HepG2 (cell line): ENCODE results near the gene SP6. TPM values are rescaled to one million over a fixed set of nuclear protein-coding genes. Genes with fewer than 3 reads are reported as not detected.

Source experiments
- ATAC-seq: fragments of 200-7000 bp; cut with Tn5 transposase; 3 replicates; pipeline ENCODE4 v1.9.1; 2020; ENCODE audit warnings: mild to moderate bottlenecking, moderate library complexity
- BruUV-seq: library from RNA; stranded (reverse); fragments of 400-500 nt; replicated peaks from 2 replicates; lab custom pipeline; 2021; lab: Mats Ljungman, UMichigan
- CTCF ChIA-PET: fragments of 300-600 bp; formaldehyde crosslinking; extraction: SDS; loops from one replicate; lab custom pipeline; 2021; ENCODE audit warnings: low total read pairs, inconsistent platforms, low intra/inter-chr PET ratio; lab: Yijun Ruan, JAX
- POLR2A ChIA-PET: fragments of 350-600 bp; sonication (Branson Sonifier 250); formaldehyde crosslinking; loops from one replicate; lab custom pipeline; 2020; ENCODE audit warnings: antibody characterized with exemption, inconsistent platforms; lab: Yijun Ruan, JAX
- DNase-seq: peaks from one replicate; pipeline ENCODE4 v3.0.0-alpha.2; 2015; ENCODE audit warnings: low spot score
- FAIRE-seq: peaks from 3 replicates; lab custom pipeline; 2011; peaks lifted over from hg19 to GRCh38; lab: Jason Lieb, UNC
- H2AFZ ChIP-seq: one replicate; pipeline ENCODE4 v1.6.1; 2011; ENCODE audit warnings: low read length, inconsistent platforms
- H3K27ac ChIP-seq: fragments of 300-600 bp; 3 replicates; pipeline ENCODE4 v1.8.0; 2011; ENCODE audit warnings: mixed run types, mild to moderate bottlenecking, mixed read lengths, low read length, inconsistent platforms; ENCODE audit not compliant: insufficient read depth; ENCODE audit errors: extremely low read length
- H3K27me3 ChIP-seq, 2 experiments: fragments of 200-600 bp in 1 of 2; 2 replicates in 1 of 2; 3 replicates in 1 of 2; pipeline versions ENCODE4 v1.6.0 to v1.8.0; 2011; ENCODE audit warnings: low read length in 2 of 2, mild to moderate bottlenecking in 2 of 2, moderate library complexity in 2 of 2, inconsistent platforms in 1 of 2; ENCODE audit not compliant: insufficient read depth in 2 of 2, control insufficient read depth in 1 of 2
- H3K36me3 ChIP-seq, 2 experiments: fragments of 200-600 bp in 1 of 2; replicated peaks in 1 of 2; 2 replicates in 1 of 2; 3 replicates in 1 of 2; pipeline versions ENCODE4 v1.5.1 to v1.8.0; 2011; ENCODE audit warnings: low read length in 2 of 2, inconsistent platforms in 1 of 2; ENCODE audit not compliant: insufficient read depth in 2 of 2, control insufficient read depth in 1 of 2
- H3K4me1 ChIP-seq: 2 replicates; pipeline ENCODE4 v1.5.1; 2012; ENCODE audit warnings: low read length, inconsistent platforms; ENCODE audit not compliant: insufficient read depth
- H3K4me2 ChIP-seq: 2 replicates; pipeline ENCODE4 v1.6.0; 2011; ENCODE audit warnings: low read depth, low read length, inconsistent platforms
- H3K4me3 ChIP-seq, 3 experiments: fragments of 200-600 bp in 1 of 3; sonication (generic), shearing (Covaris generic) in 1 of 3; replicated peaks in 1 of 3; 2 replicates each; pipeline ENCODE4 v1.5.1; 2011 to 2016; ENCODE audit warnings: low read length in 3 of 3, inconsistent platforms in 2 of 3, low read depth in 2 of 3, mild to moderate bottlenecking in 2 of 3, control low read depth in 1 of 3, mixed read lengths in 1 of 3; ENCODE audit not compliant: insufficient read depth in 1 of 3
- H3K79me2 ChIP-seq: one replicate; pipeline ENCODE4 v1.6.1; 2011; ENCODE audit warnings: low read length, inconsistent platforms; ENCODE audit not compliant: insufficient read depth
- H3K9ac ChIP-seq: 2 replicates; pipeline ENCODE4 v1.6.0; 2011; ENCODE audit warnings: mild to moderate bottlenecking, low read depth, low read length, inconsistent platforms; ENCODE audit not compliant: insufficient read depth
- H3K9me3 ChIP-seq: 2 replicates; pipeline ENCODE4 v1.5.1; 2012; ENCODE audit warnings: mild to moderate bottlenecking, low read length
- H4K20me1 ChIP-seq: 2 replicates; pipeline ENCODE4 v1.6.0; 2011; ENCODE audit warnings: inconsistent platforms, mild to moderate bottlenecking, low read length, moderate library complexity; ENCODE audit not compliant: insufficient read depth
- AHR ChIP-seq: IDR thresholded peaks from 2 replicates; pipeline ENCODE4 v1.6.1; 2018; ENCODE audit warnings: missing genetic modification reagents, missing compliant biosample characterization
- DR1 ChIP-seq: sonication (generic); formaldehyde crosslinking; IDR thresholded peaks from 2 replicates; pipeline ENCODE4 v1.8.0; 2021; ENCODE audit warnings: mild to moderate bottlenecking, missing genetic modification reagents, inconsistent platforms
- FOXC1 ChIP-seq: sonication (generic); formaldehyde crosslinking; IDR thresholded peaks from 2 replicates; pipeline ENCODE4 v1.8.0; 2022; ENCODE audit warnings: mild to moderate bottlenecking, missing genetic modification reagents, borderline replicate concordance
- GFI1 ChIP-seq: sonication (generic); formaldehyde crosslinking; IDR thresholded peaks from 2 replicates; pipeline ENCODE4 v1.5.0; 2020; ENCODE audit warnings: missing genetic modification reagents, mild to moderate bottlenecking, borderline replicate concordance
- GRHL1 ChIP-seq: sonication (generic); formaldehyde crosslinking; conservative IDR thresholded peaks from 2 replicates; pipeline ENCODE4 v1.8.0; 2022; ENCODE audit warnings: missing genetic modification reagents
- HDAC1 ChIP-seq: sonication (generic); formaldehyde crosslinking; IDR thresholded peaks from 2 replicates; pipeline ENCODE4 v1.5.1; 2020; ENCODE audit warnings: mild to moderate bottlenecking, missing genetic modification reagents
- HMG20B ChIP-seq: conservative IDR thresholded peaks from 2 replicates; pipeline ENCODE4 v1.6.1; 2016; ENCODE audit warnings: missing genetic modification reagents, missing compliant biosample characterization
- MYC ChIP-seq: sonication (generic); formaldehyde crosslinking; IDR thresholded peaks from 2 replicates; pipeline ENCODE4 v1.9.0; 2021; ENCODE audit warnings: missing genetic modification reagents, borderline replicate concordance
- NPAS2 ChIP-seq: sonication (generic); formaldehyde crosslinking; IDR thresholded peaks from 2 replicates; pipeline ENCODE4 v1.8.0; 2022; ENCODE audit warnings: mild to moderate bottlenecking, missing genetic modification reagents, borderline replicate concordance
- RBM39 ChIP-seq: fragments of 200-400 bp; formaldehyde crosslinking; IDR thresholded peaks from one replicate; pipeline ENCODE4 v1.6.1; 2018; ENCODE audit warnings: antibody characterized with exemption, mild to moderate bottlenecking, low read depth, low read length; ENCODE audit not compliant: poor library complexity, severe bottlenecking
- SMAD1 ChIP-seq: sonication (generic); formaldehyde crosslinking; IDR thresholded peaks from 2 replicates; pipeline ENCODE4 v1.4.0; 2020; ENCODE audit warnings: missing genetic modification reagents, low read depth, mild to moderate bottlenecking, borderline replicate concordance
- SMC3 ChIP-seq: IDR thresholded peaks from 2 replicates; pipeline ENCODE4 v1.6.1; 2011; ENCODE audit warnings: low read length, improper control_type of control experiment
- TRIM24 ChIP-seq: sonication (generic); formaldehyde crosslinking; IDR thresholded peaks from 2 replicates; pipeline ENCODE4 v1.8.0; 2022; ENCODE audit warnings: mild to moderate bottlenecking, missing genetic modification reagents
- ZNF136 ChIP-seq: sonication (generic); formaldehyde crosslinking; IDR thresholded peaks from 2 replicates; pipeline ENCODE4 v1.8.1; 2022; ENCODE audit warnings: low read depth, mild to moderate bottlenecking, moderate library complexity, missing genetic modification reagents
- ZNF253 ChIP-seq: sonication (generic); formaldehyde crosslinking; IDR thresholded peaks from 2 replicates; pipeline ENCODE4 v1.8.0; 2022; ENCODE audit warnings: mild to moderate bottlenecking, missing genetic modification reagents, borderline replicate concordance
- ZNF607 ChIP-seq: sonication (generic); formaldehyde crosslinking; IDR thresholded peaks from 2 replicates; pipeline ENCODE4 v1.5.1; 2020; ENCODE audit warnings: missing genetic modification reagents, mild to moderate bottlenecking, borderline replicate concordance
- ZNF674 ChIP-seq: sonication (generic); formaldehyde crosslinking; IDR thresholded peaks from 2 replicates; pipeline ENCODE4 v1.5.0; 2020; ENCODE audit warnings: low read depth, mild to moderate bottlenecking, missing genetic modification reagents
- ZSCAN31 ChIP-seq: sonication (generic); formaldehyde crosslinking; IDR thresholded peaks from 2 replicates; pipeline ENCODE4 v1.5.0; 2020; ENCODE audit warnings: low read depth, mild to moderate bottlenecking, missing genetic modification reagents
- ZXDC ChIP-seq: sonication (generic); formaldehyde crosslinking; IDR thresholded peaks from 2 replicates; pipeline ENCODE4 v1.5.0; 2020; ENCODE audit warnings: mild to moderate bottlenecking, missing genetic modification reagents
- WGBS: methylation state at CpG from one replicate; pipeline ENCODE4 v1.1.6; 2017; ENCODE audit warnings: low lambda C conversion rate; 5-methylcytosine and 5-hydroxymethylcytosine counted together
- in situ Hi-C: cut with HindIII; loops from 2 replicates; pipeline ENCODE4 v1.10.0; 2017; ENCODE audit warnings: low pct_unique_long_range_greater_than_20kb; ENCODE audit not compliant: extremely low pct_ligation_motif_present
- intact Hi-C: fragments of 100-400 bp; cut with micrococcal nuclease; formaldehyde crosslinking; loops from one replicate; pipeline ENCODE4 v1.10.0; 2022; ENCODE audit not compliant: unreplicated experiment
- polyA plus RNA-seq, 8 experiments: library from polyadenylated mRNA; depleted of rRNA in 3 of 8; stranded (reverse) in 7 of 8; unstranded in 1 of 8; fragments of >200 nt; fragmentation: Illumina TruSeq in 4 of 8; extraction: Trizol in 4 of 8; gene quantifications; 2 replicates each; pipeline versions ENCODE4 v1.2.1 to v1.2.3, GENCODE V29; 2011 to 2016; ENCODE audit warnings: low read depth in 4 of 8, missing spikeins in 1 of 8, mixed read lengths in 1 of 8; ENCODE audit not compliant: insufficient read depth in 1 of 8
- total RNA-seq, 5 experiments: library from RNA; depleted of rRNA; stranded (reverse); fragments of >200 nt; fragmentation: Illumina TruSeq; extraction: Trizol; gene quantifications; 2 replicates each; pipeline ENCODE4 v1.2.3, GENCODE V29; 2016; ENCODE audit warnings: low read depth in 1 of 5

SP6 gene
- total and polyA plus RNA-seq, 2 of the 13 experiments (the other 11 are each of a cell fraction or from before 2014, with no cell fraction given) = 0.07 TPM

GRCh38 chr17:47841488-47842291 is 9.3 kb downstream of the SP6 start:
- Histone ChIP-seq H3K4me1 (peaks cover 72% of the 10 kb centered on the region), H2AFZ (peak overlapping the region; percentile 42), H3K27me3 (no peaks in the 10 kb centered on the region; a peak in 1 of 5 replicates), H3K9ac (peak overlapping the region; percentile 84), H3K4me3 (peak overlapping the region; percentile 80 to 95 (median 84)), H3K27ac (peak overlapping the region; percentile 66), H3K4me2 (peak overlapping the region; percentile 89), H3K9me3 (no peaks in the 10 kb centered on the region), H3K36me3 (no peaks in the 10 kb centered on the region; a peak in 2 of 5 replicates), H4K20me1 (no peaks in the 10 kb centered on the region), H3K79me2 (peaks cover 10% of the 10 kb centered on the region)
- ChIA-PET POLR2A (interaction anchor here (0.9 to 2.8 kb wide), 18 partner anchors 9 to 192 kb away, joined by 3 to 56 read pairs (median 5); partner anchors contain the start of genes CDK5RAP3, KPNB1, LRRC46 and MRPL10), CTCF (interaction anchor here (0.9 to 5.6 kb wide), 3 partner anchors 48 to 129 kb away, joined by 3 to 162 read pairs (median 10); partner anchors contain the start of genes CDK5RAP3 and SP2)
- WGBS = 12% methylated on average over 16 of the region's 16 CpGs
- DNase-seq = no peak
- no peak for FAIRE-seq
- peak; percentile 39 for ATAC-seq
- no TSS peak for BruUV-seq
- in situ Hi-C loops = loop anchor here (5.0 kb wide), 2 partner anchors 51 to 176 kb away; no protein-coding TSS in a partner anchor
- intact Hi-C loops = loop anchor here (1.0 to 2.0 kb wide), 5 partner anchors 49 to 177 kb away; no protein-coding TSS in a partner anchor
- TF ChIP-seq ZSCAN31 (CRISPR knock-in tag) (no peak), ZNF674 (CRISPR knock-in tag) (no peak), GFI1 (CRISPR knock-in tag) (no peak), DR1 (CRISPR knock-in tag) (0 out of 2 replicates have a peak, but pooled peaks have one; percentile 2), SMAD1 (CRISPR knock-in tag) (no peak), AHR (no peak), ZNF253 (peak; percentile 44; the same call in 1 of the 2 replicates), SMC3 (no peak), FOXC1 (CRISPR knock-in tag) (no peak), RBM39 (peak; percentile 16), ZNF607 (no peak), ZNF136 (CRISPR knock-in tag) (peak; percentile 9; the same call in 1 of the 2 replicates), GRHL1 (no peak), ZXDC (0 out of 2 replicates have a peak, but pooled peaks have one; percentile 74), HMG20B (no peak), MYC (CRISPR knock-in tag) (no peak), NPAS2 (CRISPR knock-in tag) (no peak), TRIM24 (CRISPR knock-in tag) (no peak), HDAC1 (no peak)
